IMR-90 (cell line): ENCODE results near the gene OXSR1.

Experiments
- BHLHE40 ChIP-seq: fragments of 150-350 bp; IDR thresholded peaks from 2 replicates; pipeline ENCODE4 v1.6.1; 2016; ENCODE audit warnings: mild to moderate bottlenecking, low read depth, low read length
- CHD1 ChIP-seq: IDR thresholded peaks from 2 replicates; pipeline ENCODE4 v1.6.1; 2012; ENCODE audit warnings: low read depth, low read length, improper control_type of control experiment
- FOS ChIP-seq: fragments of 150-350 bp; IDR thresholded peaks from 2 replicates; pipeline ENCODE4 v1.6.1; 2016; ENCODE audit warnings: low read depth, low read length
- MAZ ChIP-seq: IDR thresholded peaks from 2 replicates; pipeline ENCODE4 v1.6.1; 2012; ENCODE audit warnings: low read depth, mild to moderate bottlenecking, low read length, improper control_type of control experiment, moderate library complexity, borderline replicate concordance
- MXI1 ChIP-seq: IDR thresholded peaks from 2 replicates; pipeline ENCODE4 v1.6.1; 2012; ENCODE audit warnings: low read depth, mild to moderate bottlenecking, low read length, moderate library complexity, borderline replicate concordance
- NFE2L2 ChIP-seq: fragments of 150-350 bp; IDR thresholded peaks from 2 replicates; pipeline ENCODE4 v1.6.1; 2016; ENCODE audit warnings: low read depth, mild to moderate bottlenecking, low read length
- POLR2A ChIP-seq: IDR thresholded peaks from 2 replicates; pipeline ENCODE4 v1.6.1; 2012; ENCODE audit warnings: mild to moderate bottlenecking, low read depth, low read length
- RCOR1 ChIP-seq: IDR thresholded peaks from 2 replicates; pipeline ENCODE4 v1.6.1; 2012; ENCODE audit warnings: mild to moderate bottlenecking, low read length, improper control_type of control experiment; ENCODE audit not compliant: insufficient replicate concordance
- RFX5 ChIP-seq: IDR thresholded peaks from 2 replicates; pipeline ENCODE4 v1.8.0; 2012; ENCODE audit warnings: low read depth, mild to moderate bottlenecking, low read length, moderate library complexity
- SMC3 ChIP-seq: fragments of 150-350 bp; IDR thresholded peaks from 2 replicates; pipeline ENCODE4 v1.6.1; 2016; ENCODE audit warnings: low read depth, mild to moderate bottlenecking, antibody characterized with exemption, low read length, moderate library complexity
- TF ChIP-seq, protein P1 (sequence below): conservative IDR thresholded peaks from 2 replicates; pipeline ENCODE4 v1.5.1; 2012; ENCODE audit warnings: mild to moderate bottlenecking, low read depth, low read length, improper control_type of control experiment
- TF ChIP-seq, protein P2 (sequence below): fragments of 150-350 bp; IDR thresholded peaks from 2 replicates; pipeline ENCODE4 v1.6.1; 2017; ENCODE audit warnings: mild to moderate bottlenecking, antibody characterized with exemption, low read length, low read depth
- TF ChIP-seq, protein P3 (sequence below): fragments of 150-350 bp; IDR thresholded peaks from 2 replicates; pipeline ENCODE4 v1.6.1; 2016; ENCODE audit warnings: low read depth, mild to moderate bottlenecking, low read length, moderate library complexity, borderline replicate concordance

DNA sequence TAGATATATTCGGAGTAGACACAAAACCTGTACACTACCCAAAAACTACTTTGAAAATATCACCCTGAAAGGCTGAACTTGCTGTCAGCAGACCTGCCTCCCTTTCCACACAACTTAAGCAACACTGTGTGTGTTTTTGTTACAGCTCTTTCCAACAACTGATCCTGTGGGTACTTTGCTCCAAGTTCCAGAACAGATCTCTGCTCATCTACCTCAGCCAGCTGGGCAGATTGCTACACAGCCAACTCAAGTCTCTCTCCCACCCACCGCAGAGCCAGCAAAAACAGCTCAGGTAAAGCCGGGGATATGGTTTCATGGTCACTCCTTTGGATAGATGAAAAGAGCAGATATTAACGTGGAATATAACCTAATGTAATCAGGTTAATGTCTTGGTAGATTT lies 80.6 kb downstream of the OXSR1 start:
- TF ChIP-seq RFX5 (no peak), FOS (no peak), SMC3 (no peak), BHLHE40 (no peak), POLR2A (no peak), NFE2L2 (no peak), RCOR1 (no peak), MAZ (no peak), CHD1 (no peak), MXI1 (no peak)
- TF ChIP-seq, protein P1, sequence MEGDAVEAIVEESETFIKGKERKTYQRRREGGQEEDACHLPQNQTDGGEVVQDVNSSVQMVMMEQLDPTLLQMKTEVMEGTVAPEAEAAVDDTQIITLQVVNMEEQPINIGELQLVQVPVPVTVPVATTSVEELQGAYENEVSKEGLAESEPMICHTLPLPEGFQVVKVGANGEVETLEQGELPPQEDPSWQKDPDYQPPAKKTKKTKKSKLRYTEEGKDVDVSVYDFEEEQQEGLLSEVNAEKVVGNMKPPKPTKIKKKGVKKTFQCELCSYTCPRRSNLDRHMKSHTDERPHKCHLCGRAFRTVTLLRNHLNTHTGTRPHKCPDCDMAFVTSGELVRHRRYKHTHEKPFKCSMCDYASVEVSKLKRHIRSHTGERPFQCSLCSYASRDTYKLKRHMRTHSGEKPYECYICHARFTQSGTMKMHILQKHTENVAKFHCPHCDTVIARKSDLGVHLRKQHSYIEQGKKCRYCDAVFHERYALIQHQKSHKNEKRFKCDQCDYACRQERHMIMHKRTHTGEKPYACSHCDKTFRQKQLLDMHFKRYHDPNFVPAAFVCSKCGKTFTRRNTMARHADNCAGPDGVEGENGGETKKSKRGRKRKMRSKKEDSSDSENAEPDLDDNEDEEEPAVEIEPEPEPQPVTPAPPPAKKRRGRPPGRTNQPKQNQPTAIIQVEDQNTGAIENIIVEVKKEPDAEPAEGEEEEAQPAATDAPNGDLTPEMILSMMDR, result no peak
- TF ChIP-seq, protein P2, sequence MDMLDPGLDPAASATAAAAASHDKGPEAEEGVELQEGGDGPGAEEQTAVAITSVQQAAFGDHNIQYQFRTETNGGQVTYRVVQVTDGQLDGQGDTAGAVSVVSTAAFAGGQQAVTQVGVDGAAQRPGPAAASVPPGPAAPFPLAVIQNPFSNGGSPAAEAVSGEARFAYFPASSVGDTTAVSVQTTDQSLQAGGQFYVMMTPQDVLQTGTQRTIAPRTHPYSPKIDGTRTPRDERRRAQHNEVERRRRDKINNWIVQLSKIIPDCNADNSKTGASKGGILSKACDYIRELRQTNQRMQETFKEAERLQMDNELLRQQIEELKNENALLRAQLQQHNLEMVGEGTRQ, result no peak
- TF ChIP-seq, protein P3, sequence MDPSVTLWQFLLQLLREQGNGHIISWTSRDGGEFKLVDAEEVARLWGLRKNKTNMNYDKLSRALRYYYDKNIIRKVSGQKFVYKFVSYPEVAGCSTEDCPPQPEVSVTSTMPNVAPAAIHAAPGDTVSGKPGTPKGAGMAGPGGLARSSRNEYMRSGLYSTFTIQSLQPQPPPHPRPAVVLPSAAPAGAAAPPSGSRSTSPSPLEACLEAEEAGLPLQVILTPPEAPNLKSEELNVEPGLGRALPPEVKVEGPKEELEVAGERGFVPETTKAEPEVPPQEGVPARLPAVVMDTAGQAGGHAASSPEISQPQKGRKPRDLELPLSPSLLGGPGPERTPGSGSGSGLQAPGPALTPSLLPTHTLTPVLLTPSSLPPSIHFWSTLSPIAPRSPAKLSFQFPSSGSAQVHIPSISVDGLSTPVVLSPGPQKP, result no peak
